HepG2 (cell line): ENCODE data around the gene TGFBRAP1. TPM values are rescaled to one million over a fixed set of nuclear protein-coding genes. Genes with fewer than 3 reads are reported as not detected.

ENCODE experiments used
- ATAD3A ChIP-seq: sonication (generic); formaldehyde crosslinking; IDR thresholded peaks from 2 replicates; pipeline ENCODE4 v1.4.0; 2020; ENCODE audit warnings: missing genetic modification reagents
- GATAD1 ChIP-seq: IDR thresholded peaks from 2 replicates; pipeline ENCODE4 v1.6.1; 2016; ENCODE audit warnings: missing genetic modification reagents, missing compliant biosample characterization
- MAF1 ChIP-seq: sonication (generic); formaldehyde crosslinking; IDR thresholded peaks from 2 replicates; pipeline ENCODE4 v1.5.0; 2020; ENCODE audit warnings: missing genetic modification reagents, borderline replicate concordance
- MAFK ChIP-seq, 2 experiments: IDR thresholded peaks in 1 of 2; conservative IDR thresholded peaks in 1 of 2; 2 replicates each; pipeline ENCODE4 v1.6.1; 2011; ENCODE audit warnings: improper control_type of control experiment in 2 of 2, low read length in 2 of 2
- MTF1 ChIP-seq: sonication (generic); formaldehyde crosslinking; IDR thresholded peaks from 2 replicates; pipeline ENCODE4 v1.5.0; 2020; ENCODE audit warnings: missing genetic modification reagents
- NRL ChIP-seq: sonication (generic); formaldehyde crosslinking; IDR thresholded peaks from 2 replicates; pipeline ENCODE4 v1.5.0; 2020; ENCODE audit warnings: missing genetic modification reagents, mild to moderate bottlenecking, moderate library complexity, borderline replicate concordance
- THAP11 ChIP-seq: IDR thresholded peaks from 2 replicates; pipeline ENCODE4 v1.6.1; 2016; ENCODE audit warnings: missing biosample characterization, missing genetic modification reagents
- TOPORS ChIP-seq: sonication (generic); formaldehyde crosslinking; IDR thresholded peaks from 2 replicates; pipeline ENCODE4 v1.8.0; 2023; ENCODE audit warnings: mild to moderate bottlenecking, missing genetic modification reagents
- ZMYM3 ChIP-seq: sonication (generic); formaldehyde crosslinking; IDR thresholded peaks from 2 replicates; pipeline ENCODE4 v1.5.1; 2020; ENCODE audit warnings: mild to moderate bottlenecking, missing genetic modification reagents
- ZNF230 ChIP-seq: sonication (generic); formaldehyde crosslinking; IDR thresholded peaks from 2 replicates; pipeline ENCODE4 v1.4.0; 2020; ENCODE audit warnings: mild to moderate bottlenecking, missing genetic modification reagents
- ZNF350 ChIP-seq: sonication (generic); formaldehyde crosslinking; IDR thresholded peaks from 2 replicates; pipeline ENCODE4 v1.4.0; 2020; ENCODE audit warnings: mild to moderate bottlenecking, low read depth, missing genetic modification reagents, borderline replicate concordance
- ZNF354B ChIP-seq: sonication (generic); formaldehyde crosslinking; IDR thresholded peaks from 2 replicates; pipeline ENCODE4 v1.8.0; 2022; ENCODE audit warnings: mild to moderate bottlenecking, missing genetic modification reagents
- ZNF543 ChIP-seq: sonication (generic); formaldehyde crosslinking; IDR thresholded peaks from 2 replicates; pipeline ENCODE4 v1.4.0; 2020; ENCODE audit warnings: mild to moderate bottlenecking, missing genetic modification reagents
- ZNF550 ChIP-seq: sonication (generic); formaldehyde crosslinking; IDR thresholded peaks from 2 replicates; pipeline ENCODE4 v1.4.0; 2020; ENCODE audit warnings: mild to moderate bottlenecking, missing genetic modification reagents, borderline replicate concordance
- ZNF619 ChIP-seq: sonication (generic); formaldehyde crosslinking; IDR thresholded peaks from 2 replicates; pipeline ENCODE4 v1.4.0; 2020; ENCODE audit warnings: mild to moderate bottlenecking, missing genetic modification reagents
- ZNF644 ChIP-seq: IDR thresholded peaks from 2 replicates; pipeline ENCODE4 v1.6.1; 2016; ENCODE audit warnings: low read depth
- ZSCAN9 ChIP-seq: IDR thresholded peaks from 2 replicates; pipeline ENCODE4 v1.6.1; 2016; ENCODE audit warnings: borderline replicate concordance
- polyA plus RNA-seq, 8 experiments: library from polyadenylated mRNA; depleted of rRNA in 3 of 8; stranded (reverse) in 7 of 8; unstranded in 1 of 8; fragments of >200 nt; fragmentation: Illumina TruSeq in 4 of 8; extraction: Trizol in 4 of 8; gene quantifications; 2 replicates each; pipeline versions ENCODE4 v1.2.1 to v1.2.3, GENCODE V29; 2011 to 2016; ENCODE audit warnings: low read depth in 4 of 8, missing spikeins in 1 of 8, mixed read lengths in 1 of 8; ENCODE audit not compliant: insufficient read depth in 1 of 8
- total RNA-seq, 5 experiments: library from RNA; depleted of rRNA; stranded (reverse); fragments of >200 nt; fragmentation: Illumina TruSeq; extraction: Trizol; gene quantifications; 2 replicates each; pipeline ENCODE4 v1.2.3, GENCODE V29; 2016; ENCODE audit warnings: low read depth in 1 of 5
- TF ChIP-seq, protein P1 (sequence below): sonication (generic); formaldehyde crosslinking; IDR thresholded peaks from 2 replicates; pipeline ENCODE4 v1.4.0; 2020; ENCODE audit warnings: missing genetic modification reagents
- TF ChIP-seq, protein P2 (sequence below): sonication (generic); formaldehyde crosslinking; IDR thresholded peaks from 2 replicates; pipeline ENCODE4 v1.4.0; 2020; ENCODE audit warnings: missing genetic modification reagents, borderline replicate concordance
- TF ChIP-seq, protein P3 (sequence below): IDR thresholded peaks from 2 replicates; pipeline ENCODE4 v1.6.1; 2012; ENCODE audit warnings: low read length, improper control_type of control experiment

Gene TGFBRAP1
- total and polyA plus RNA-seq, 2 of the 13 experiments (the other 11 are each of a cell fraction or from before 2014, with no cell fraction given): 12.7 to 22.9 TPM

DNA sequence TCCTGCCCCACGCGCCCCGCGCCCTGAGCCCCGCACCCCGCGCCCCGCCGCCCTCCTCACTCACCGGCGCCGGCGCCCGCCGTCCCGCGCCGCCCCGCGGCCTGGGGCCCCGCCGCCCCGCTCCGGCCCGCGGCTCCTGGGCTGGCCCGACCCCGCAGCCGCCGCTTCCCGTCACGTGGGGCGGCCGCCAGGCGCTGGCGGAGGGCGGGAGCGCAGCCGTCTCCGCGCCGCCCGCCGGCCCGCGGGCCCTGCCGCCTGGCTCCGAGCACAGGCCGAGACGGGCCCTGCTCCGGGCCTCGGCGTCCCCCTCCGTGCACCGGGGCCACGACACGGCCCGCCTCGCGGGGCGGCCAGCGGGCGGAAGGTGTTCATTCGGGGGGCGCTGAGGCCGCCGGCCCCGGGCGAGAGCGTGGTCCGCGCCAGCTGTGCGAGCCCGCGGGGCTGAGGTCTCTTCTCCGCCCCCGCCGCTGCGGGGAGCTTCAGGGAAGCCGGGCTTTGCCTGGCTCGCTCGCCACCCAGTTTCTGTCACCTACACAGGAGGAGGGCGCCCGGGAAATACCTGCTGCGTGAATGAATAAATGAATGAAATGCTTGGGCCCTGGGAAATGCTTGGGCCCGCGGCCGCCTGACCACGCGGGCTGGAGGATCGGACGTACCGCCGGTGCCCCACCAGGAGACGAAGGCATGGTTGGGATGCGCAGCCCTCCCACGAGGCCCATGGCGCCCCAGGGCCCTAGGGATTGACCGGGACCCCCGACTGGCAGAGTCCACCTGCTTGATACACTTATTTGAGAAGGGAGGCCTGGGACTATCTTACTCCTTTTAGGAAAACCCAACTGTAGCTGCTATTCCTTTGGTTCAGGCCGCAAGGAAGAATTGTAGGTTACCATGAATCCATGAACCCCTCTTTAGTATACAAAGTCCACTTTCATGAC, at the start of gene TGFBRAP1 (continued):
- TF ChIP-seq, protein P1, sequence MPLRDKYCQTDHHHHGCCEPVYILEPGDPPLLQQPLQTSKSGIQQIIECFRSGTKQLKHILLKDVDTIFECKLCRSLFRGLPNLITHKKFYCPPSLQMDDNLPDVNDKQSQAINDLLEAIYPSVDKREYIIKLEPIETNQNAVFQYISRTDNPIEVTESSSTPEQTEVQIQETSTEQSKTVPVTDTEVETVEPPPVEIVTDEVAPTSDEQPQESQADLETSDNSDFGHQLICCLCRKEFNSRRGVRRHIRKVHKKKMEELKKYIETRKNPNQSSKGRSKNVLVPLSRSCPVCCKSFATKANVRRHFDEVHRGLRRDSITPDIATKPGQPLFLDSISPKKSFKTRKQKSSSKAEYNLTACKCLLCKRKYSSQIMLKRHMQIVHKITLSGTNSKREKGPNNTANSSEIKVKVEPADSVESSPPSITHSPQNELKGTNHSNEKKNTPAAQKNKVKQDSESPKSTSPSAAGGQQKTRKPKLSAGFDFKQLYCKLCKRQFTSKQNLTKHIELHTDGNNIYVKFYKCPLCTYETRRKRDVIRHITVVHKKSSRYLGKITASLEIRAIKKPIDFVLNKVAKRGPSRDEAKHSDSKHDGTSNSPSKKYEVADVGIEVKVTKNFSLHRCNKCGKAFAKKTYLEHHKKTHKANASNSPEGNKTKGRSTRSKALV (CRISPR knock-in tag): peak; percentile 60; the same call in 1 of the 2 replicates
- TF ChIP-seq, protein P2, sequence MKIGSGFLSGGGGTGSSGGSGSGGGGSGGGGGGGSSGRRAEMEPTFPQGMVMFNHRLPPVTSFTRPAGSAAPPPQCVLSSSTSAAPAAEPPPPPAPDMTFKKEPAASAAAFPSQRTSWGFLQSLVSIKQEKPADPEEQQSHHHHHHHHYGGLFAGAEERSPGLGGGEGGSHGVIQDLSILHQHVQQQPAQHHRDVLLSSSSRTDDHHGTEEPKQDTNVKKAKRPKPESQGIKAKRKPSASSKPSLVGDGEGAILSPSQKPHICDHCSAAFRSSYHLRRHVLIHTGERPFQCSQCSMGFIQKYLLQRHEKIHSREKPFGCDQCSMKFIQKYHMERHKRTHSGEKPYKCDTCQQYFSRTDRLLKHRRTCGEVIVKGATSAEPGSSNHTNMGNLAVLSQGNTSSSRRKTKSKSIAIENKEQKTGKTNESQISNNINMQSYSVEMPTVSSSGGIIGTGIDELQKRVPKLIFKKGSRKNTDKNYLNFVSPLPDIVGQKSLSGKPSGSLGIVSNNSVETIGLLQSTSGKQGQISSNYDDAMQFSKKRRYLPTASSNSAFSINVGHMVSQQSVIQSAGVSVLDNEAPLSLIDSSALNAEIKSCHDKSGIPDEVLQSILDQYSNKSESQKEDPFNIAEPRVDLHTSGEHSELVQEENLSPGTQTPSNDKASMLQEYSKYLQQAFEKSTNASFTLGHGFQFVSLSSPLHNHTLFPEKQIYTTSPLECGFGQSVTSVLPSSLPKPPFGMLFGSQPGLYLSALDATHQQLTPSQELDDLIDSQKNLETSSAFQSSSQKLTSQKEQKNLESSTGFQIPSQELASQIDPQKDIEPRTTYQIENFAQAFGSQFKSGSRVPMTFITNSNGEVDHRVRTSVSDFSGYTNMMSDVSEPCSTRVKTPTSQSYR (CRISPR knock-in tag): no peak
- TF ChIP-seq MAFK (conservative IDR thresholded peaks at IDR 0.05 in 1 of 2, IDR thresholded peaks at IDR 0.05 in 1 of 2; ENCODE audit: low read length in 2 of 2) (no peak), ZNF619 (CRISPR knock-in tag) (0 out of 2 replicates have a peak, but pooled peaks have one; percentile 57), ZNF230 (peak; percentile 91; the same call in 1 of the 2 replicates), ZNF354B (peak; percentile 84; the same call in 1 of the 2 replicates), ZMYM3 (CRISPR knock-in tag) (peak; percentile 33; the same call in 1 of the 2 replicates), ATAD3A (no peak), GATAD1 (CRISPR knock-in tag) (peak; percentile 43; the same call in 1 of the 2 replicates), ZNF550 (CRISPR knock-in tag) (0 out of 2 replicates have a peak, but pooled peaks have one; percentile 65), ZNF350 (CRISPR knock-in tag) (peak; percentile 44; the same call in 1 of the 2 replicates), NRL (peak; percentile 95), ZNF644 (peak; percentile 44; the same call in 1 of the 2 replicates), TOPORS (CRISPR knock-in tag) (peak; percentile 61; the same call in 1 of the 2 replicates), MTF1 (CRISPR knock-in tag) (peak; percentile 67; the same call in 1 of the 2 replicates), ZNF543 (CRISPR knock-in tag) (no peak), MAF1 (CRISPR knock-in tag) (peak; percentile 30; the same call in 1 of the 2 replicates), ZSCAN9 (CRISPR knock-in tag) (peak; percentile 17), THAP11 (CRISPR knock-in tag) (no peak; the same call in 1 of the 2 replicates)
- TF ChIP-seq, protein P3, sequence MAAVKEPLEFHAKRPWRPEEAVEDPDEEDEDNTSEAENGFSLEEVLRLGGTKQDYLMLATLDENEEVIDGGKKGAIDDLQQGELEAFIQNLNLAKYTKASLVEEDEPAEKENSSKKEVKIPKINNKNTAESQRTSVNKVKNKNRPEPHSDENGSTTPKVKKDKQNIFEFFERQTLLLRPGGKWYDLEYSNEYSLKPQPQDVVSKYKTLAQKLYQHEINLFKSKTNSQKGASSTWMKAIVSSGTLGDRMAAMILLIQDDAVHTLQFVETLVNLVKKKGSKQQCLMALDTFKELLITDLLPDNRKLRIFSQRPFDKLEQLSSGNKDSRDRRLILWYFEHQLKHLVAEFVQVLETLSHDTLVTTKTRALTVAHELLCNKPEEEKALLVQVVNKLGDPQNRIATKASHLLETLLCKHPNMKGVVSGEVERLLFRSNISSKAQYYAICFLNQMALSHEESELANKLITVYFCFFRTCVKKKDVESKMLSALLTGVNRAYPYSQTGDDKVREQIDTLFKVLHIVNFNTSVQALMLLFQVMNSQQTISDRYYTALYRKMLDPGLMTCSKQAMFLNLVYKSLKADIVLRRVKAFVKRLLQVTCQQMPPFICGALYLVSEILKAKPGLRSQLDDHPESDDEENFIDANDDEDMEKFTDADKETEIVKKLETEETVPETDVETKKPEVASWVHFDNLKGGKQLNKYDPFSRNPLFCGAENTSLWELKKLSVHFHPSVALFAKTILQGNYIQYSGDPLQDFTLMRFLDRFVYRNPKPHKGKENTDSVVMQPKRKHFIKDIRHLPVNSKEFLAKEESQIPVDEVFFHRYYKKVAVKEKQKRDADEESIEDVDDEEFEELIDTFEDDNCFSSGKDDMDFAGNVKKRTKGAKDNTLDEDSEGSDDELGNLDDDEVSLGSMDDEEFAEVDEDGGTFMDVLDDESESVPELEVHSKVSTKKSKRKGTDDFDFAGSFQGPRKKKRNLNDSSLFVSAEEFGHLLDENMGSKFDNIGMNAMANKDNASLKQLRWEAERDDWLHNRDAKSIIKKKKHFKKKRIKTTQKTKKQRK: no peak
